Activated B cell treated with CpG ODN at 0.5 μM for 24 hours (primary cell): ENCODE results near the gene FN3K. TPM values are rescaled to one million over a fixed set of nuclear protein-coding genes. Genes with fewer than 3 reads are reported as not detected.

Experiments used
- ATAC-seq: fragments of 200-7000 bp; cut with Tn5 transposase; one replicate; pipeline ENCODE4 v1.10.0; 2021; ENCODE audit warnings: low read depth, mild to moderate bottlenecking, moderate library complexity
- CTCF ChIA-PET: fragments of 350-600 bp; sonication (Branson Sonifier 250); formaldehyde crosslinking; loops from one replicate; lab custom pipeline; 2021; ENCODE audit warnings: antibody characterized with exemption; lab: Charles Lee
- POLR2A ChIA-PET: fragments of 350-600 bp; sonication (Branson Sonifier 250); formaldehyde crosslinking; loops from one replicate; lab custom pipeline; 2021; ENCODE audit warnings: antibody characterized with exemption; lab: Charles Lee
- DNase-seq: peaks from one replicate; pipeline ENCODE4 v3.0.0; 2022
- H3K27ac Mint-ChIP-seq: one replicate; pipeline ENCODE4 v1.8.0; 2020; ENCODE audit warnings: mixed read lengths
- H3K27me3 Mint-ChIP-seq: one replicate; pipeline ENCODE4 v1.8.0; 2021; ENCODE audit warnings: mixed read lengths
- H3K36me3 Mint-ChIP-seq: one replicate; pipeline ENCODE4 v1.8.0; 2021; ENCODE audit warnings: low read depth, mixed read lengths
- H3K4me1 Mint-ChIP-seq: one replicate; pipeline ENCODE4 v1.8.0; 2021; ENCODE audit warnings: mixed read lengths
- H3K4me3 Mint-ChIP-seq: one replicate; pipeline ENCODE4 v1.8.0; 2020; ENCODE audit warnings: mild to moderate bottlenecking, mixed read lengths
- H3K9me3 Mint-ChIP-seq: one replicate; pipeline ENCODE4 v1.8.0; 2020; ENCODE audit warnings: mixed read lengths
- intact Hi-C: fragments of 100-400 bp; cut with micrococcal nuclease; formaldehyde crosslinking; loops from one replicate; pipeline ENCODE4 v1.15.1; 2024
- total RNA-seq: library from RNA; stranded (reverse); gene quantifications from 2 replicates; pipeline ENCODE4 v1.2.3, GENCODE V29; 2022
- TF ChIP-seq, protein P1 (sequence below): fragments of 200-600 bp; IDR thresholded peaks from one replicate; pipeline ENCODE4 v1.8.0; 2022; ENCODE audit warnings: antibody characterized with exemption, mild to moderate bottlenecking

The FN3K gene
- total RNA-seq, 1 donor from 2014 or later: 0.44 TPM

GRCh38 chr17:82799591-82799990, 64.2 kb downstream of the FN3K start:
- no peak overlapping the region for H3K4me3 Mint-ChIP-seq
- no peaks in the 10 kb centered on the region for H3K27me3 Mint-ChIP-seq
- TF ChIP-seq, protein P1, sequence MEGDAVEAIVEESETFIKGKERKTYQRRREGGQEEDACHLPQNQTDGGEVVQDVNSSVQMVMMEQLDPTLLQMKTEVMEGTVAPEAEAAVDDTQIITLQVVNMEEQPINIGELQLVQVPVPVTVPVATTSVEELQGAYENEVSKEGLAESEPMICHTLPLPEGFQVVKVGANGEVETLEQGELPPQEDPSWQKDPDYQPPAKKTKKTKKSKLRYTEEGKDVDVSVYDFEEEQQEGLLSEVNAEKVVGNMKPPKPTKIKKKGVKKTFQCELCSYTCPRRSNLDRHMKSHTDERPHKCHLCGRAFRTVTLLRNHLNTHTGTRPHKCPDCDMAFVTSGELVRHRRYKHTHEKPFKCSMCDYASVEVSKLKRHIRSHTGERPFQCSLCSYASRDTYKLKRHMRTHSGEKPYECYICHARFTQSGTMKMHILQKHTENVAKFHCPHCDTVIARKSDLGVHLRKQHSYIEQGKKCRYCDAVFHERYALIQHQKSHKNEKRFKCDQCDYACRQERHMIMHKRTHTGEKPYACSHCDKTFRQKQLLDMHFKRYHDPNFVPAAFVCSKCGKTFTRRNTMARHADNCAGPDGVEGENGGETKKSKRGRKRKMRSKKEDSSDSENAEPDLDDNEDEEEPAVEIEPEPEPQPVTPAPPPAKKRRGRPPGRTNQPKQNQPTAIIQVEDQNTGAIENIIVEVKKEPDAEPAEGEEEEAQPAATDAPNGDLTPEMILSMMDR: no peak
- intact Hi-C loops: no loop called here
- H3K27ac Mint-ChIP-seq: no peak overlapping the region
- CTCF ChIA-PET: no interaction called here
- peaks cover 2% of the 10 kb centered on the region for H3K4me1 Mint-ChIP-seq
- DNase-seq: no peak
- peaks cover 5% of the 10 kb centered on the region for H3K9me3 Mint-ChIP-seq
- peaks cover 43% of the 10 kb centered on the region for H3K36me3 Mint-ChIP-seq
- no peak for ATAC-seq
- POLR2A ChIA-PET: no interaction called here

Other genes starting within 250 kb of the FN3K start
- 56.4 and 60.4 TPM in 2 replicates for gene FOXK2, start 215.9 kb upstream of the FN3K start, total RNA-seq
- gene WDR45B, start 87.2 kb upstream of the FN3K start, total RNA-seq: 48.3 and 51.2 TPM in 2 replicates
- gene RAB40B, start 36.9 kb upstream of the FN3K start, total RNA-seq: 2.0 and 2.6 TPM in 2 replicates
- gene FN3KRP, start 18.9 kb upstream of the FN3K start, total RNA-seq: 26.7 and 28.5 TPM in 2 replicates
- gene TBCD, start 16.4 kb downstream of the FN3K start, total RNA-seq: 49.9 and 50.9 TPM in 2 replicates
- not detected in 2 replicates for gene ZNF750, start 104.4 kb downstream of the FN3K start, total RNA-seq